ENCODE results near the gene TNK1.

The TNK1 gene

DNA sequence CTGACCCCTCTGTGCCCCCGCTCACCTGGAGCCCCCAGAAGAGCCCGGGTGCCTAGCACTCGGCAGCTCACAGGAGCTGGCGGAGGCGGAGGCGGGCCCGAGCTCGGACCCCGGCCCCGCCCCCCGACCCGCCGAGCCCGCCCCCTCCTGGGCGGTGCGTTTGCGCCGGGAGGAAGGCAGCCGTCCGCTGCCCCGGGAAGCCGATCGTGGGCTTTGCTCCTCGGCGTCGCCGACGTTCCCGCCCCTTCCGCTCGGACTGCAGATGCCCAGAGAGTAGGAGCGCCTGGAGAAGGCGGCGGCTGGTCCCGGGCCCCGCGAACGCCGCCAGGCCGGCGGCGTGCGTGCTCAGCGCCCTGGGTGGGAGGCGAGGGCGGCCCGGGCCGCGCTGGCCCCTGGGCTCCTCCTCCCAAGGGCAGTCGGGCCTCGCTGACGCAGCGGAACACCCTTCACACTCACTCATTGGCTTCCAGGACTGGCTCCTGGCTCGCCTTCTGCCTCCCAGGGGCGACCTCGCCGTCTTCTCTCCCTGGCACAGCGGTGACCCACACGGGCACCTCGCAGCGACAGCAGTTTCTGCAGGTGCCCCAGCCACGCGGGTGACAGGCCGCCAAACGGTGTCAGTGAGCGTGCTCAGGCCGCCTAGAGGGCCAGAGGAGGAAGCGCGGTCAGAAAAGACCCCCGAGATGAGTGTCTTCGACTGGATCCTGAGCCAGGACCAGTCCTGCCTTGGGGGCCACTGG is 13.7 kb downstream of the TNK1 start, which contains the start of gene PLSCR3:
Gene PLSCR3 (minus strand): TSS at position 74 of the 740 bp plus-strand sequence. CDS start 415 bp downstream, outside the sequence.
- TF ChIP-seq POLR2AphosphoS5 (IDR thresholded peaks at IDR 0.05; ENCODE audit: low read depth, low read length) (peak; percentile 94), FOXP2 (optimal IDR thresholded peaks at IDR 0.05; ENCODE audit: borderline replicate concordance, extremely low read depth, extremely low read length, insufficient read depth) (no peak), SIN3A (IDR thresholded peaks at IDR 0.05; ENCODE audit: borderline replicate concordance, insufficient read depth, low read length) (peak; percentile 49; the same call in 1 of the 2 replicates), TAF1 (IDR thresholded peaks at IDR 0.05; ENCODE audit: borderline replicate concordance, insufficient read depth, low read length) (peak; percentile 76; the same call in 1 of the 2 replicates)
- TF ChIP-seq, protein P1, sequence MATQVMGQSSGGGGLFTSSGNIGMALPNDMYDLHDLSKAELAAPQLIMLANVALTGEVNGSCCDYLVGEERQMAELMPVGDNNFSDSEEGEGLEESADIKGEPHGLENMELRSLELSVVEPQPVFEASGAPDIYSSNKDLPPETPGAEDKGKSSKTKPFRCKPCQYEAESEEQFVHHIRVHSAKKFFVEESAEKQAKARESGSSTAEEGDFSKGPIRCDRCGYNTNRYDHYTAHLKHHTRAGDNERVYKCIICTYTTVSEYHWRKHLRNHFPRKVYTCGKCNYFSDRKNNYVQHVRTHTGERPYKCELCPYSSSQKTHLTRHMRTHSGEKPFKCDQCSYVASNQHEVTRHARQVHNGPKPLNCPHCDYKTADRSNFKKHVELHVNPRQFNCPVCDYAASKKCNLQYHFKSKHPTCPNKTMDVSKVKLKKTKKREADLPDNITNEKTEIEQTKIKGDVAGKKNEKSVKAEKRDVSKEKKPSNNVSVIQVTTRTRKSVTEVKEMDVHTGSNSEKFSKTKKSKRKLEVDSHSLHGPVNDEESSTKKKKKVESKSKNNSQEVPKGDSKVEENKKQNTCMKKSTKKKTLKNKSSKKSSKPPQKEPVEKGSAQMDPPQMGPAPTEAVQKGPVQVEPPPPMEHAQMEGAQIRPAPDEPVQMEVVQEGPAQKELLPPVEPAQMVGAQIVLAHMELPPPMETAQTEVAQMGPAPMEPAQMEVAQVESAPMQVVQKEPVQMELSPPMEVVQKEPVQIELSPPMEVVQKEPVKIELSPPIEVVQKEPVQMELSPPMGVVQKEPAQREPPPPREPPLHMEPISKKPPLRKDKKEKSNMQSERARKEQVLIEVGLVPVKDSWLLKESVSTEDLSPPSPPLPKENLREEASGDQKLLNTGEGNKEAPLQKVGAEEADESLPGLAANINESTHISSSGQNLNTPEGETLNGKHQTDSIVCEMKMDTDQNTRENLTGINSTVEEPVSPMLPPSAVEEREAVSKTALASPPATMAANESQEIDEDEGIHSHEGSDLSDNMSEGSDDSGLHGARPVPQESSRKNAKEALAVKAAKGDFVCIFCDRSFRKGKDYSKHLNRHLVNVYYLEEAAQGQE (IDR thresholded peaks at IDR 0.05; ENCODE audit: insufficient read depth in 1 of 2, low read depth in 2 of 2, low read length in 2 of 2): peak; percentile 14 to 50; a peak in 1 of 4 replicates

GRCh38 chr17:7396147-7396546 is 15.3 kb downstream of the TNK1 start:
- TF ChIP-seq POLR2AphosphoS5 (IDR thresholded peaks at IDR 0.05; ENCODE audit: low read depth, low read length) (no peak), FOXP2 (optimal IDR thresholded peaks at IDR 0.05; ENCODE audit: borderline replicate concordance, extremely low read depth, extremely low read length, insufficient read depth) (no peak), TAF1 (IDR thresholded peaks at IDR 0.05; ENCODE audit: borderline replicate concordance, insufficient read depth, low read length) (no peak), SIN3A (IDR thresholded peaks at IDR 0.05; ENCODE audit: borderline replicate concordance, insufficient read depth, low read length) (no peak)
- TF ChIP-seq, protein P1 (IDR thresholded peaks at IDR 0.05; ENCODE audit: insufficient read depth in 1 of 2, low read depth in 2 of 2, low read length in 2 of 2): no peak

DNA sequence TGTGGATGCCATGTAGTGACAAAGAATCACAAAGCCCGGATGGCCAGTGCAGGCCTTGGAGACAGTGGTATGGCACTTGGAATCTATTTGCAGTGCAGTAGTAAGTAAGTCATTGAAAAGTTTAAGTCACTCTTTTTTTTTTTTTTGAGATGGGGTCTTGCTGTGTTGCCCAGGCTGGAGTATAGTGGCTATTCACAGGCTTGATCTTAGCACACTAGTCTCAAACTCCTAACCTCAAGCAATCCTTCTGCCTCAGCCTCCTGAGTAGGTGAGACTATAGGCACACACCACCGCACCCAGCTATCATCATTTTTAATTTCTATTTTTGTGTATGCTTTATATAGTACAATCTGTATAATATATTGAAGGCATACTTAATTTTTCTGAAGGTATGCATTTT is 17.7 kb downstream of the TNK1 start:
- TF ChIP-seq, protein P1 (IDR thresholded peaks at IDR 0.05; ENCODE audit: insufficient read depth in 1 of 2, low read depth in 2 of 2, low read length in 2 of 2): no peak
- TF ChIP-seq SIN3A (IDR thresholded peaks at IDR 0.05; ENCODE audit: borderline replicate concordance, insufficient read depth, low read length) (no peak), POLR2AphosphoS5 (IDR thresholded peaks at IDR 0.05; ENCODE audit: low read depth, low read length) (no peak), TAF1 (IDR thresholded peaks at IDR 0.05; ENCODE audit: borderline replicate concordance, insufficient read depth, low read length) (no peak), FOXP2 (optimal IDR thresholded peaks at IDR 0.05; ENCODE audit: borderline replicate concordance, extremely low read depth, extremely low read length, insufficient read depth) (no peak)

DNA sequence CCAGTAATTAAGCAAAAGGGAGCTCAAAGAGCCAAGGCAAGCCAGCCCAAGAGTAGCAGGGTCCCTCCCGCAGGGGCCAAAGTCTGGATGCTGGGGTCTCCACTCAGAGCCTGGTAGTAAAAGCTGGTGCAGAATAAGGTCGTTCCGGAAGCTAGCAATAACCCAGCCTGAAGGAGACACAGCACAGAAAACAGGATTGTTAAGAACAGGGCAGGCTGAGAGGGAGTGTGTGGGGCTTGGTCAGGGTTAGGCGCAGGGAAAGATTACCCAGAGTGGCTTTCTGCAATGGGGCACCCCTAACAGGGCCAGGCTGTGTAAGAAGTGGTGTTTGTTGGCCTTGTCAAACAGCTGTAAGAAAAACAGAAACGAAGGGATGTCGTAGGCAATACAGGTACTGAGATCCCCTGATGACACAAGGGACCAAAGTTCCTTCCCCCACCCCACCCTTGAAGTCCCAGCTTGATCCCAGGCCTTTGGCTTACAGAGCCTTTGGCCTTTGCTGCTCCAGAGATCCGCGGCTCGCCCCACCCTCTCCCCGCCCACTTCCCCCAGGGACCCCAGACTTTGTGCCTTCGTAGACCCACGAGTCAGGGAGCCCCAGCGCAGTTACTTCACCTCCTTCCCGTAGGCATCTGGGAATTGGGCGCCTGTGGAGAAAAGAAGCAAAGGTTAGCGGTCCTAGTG is 22.3 kb downstream of the TNK1 start:
- TF ChIP-seq FOXP2 (optimal IDR thresholded peaks at IDR 0.05; ENCODE audit: borderline replicate concordance, extremely low read depth, extremely low read length, insufficient read depth): no peak
- TF ChIP-seq, protein P1 (IDR thresholded peaks at IDR 0.05; ENCODE audit: insufficient read depth in 1 of 2, low read depth in 2 of 2, low read length in 2 of 2): no peak
- no peak; the same call in 1 of the 2 replicates for TF ChIP-seq POLR2AphosphoS5 (IDR thresholded peaks at IDR 0.05; ENCODE audit: low read depth, low read length)

All from PFSK-1 (cell line).